ENCODE results near the gene HNRNPR. TPM values are rescaled to one million over a fixed set of nuclear protein-coding genes. Genes with fewer than 3 reads are reported as not detected.
A peak's percentile ranks its signal among the peaks of the same experiment; 100 is the strongest.
"Not testable (repeated sequence)": the region's sequence is repeated elsewhere in the genome, so short reads cannot be mapped to it uniquely, and the experiment has no call there.

The HNRNPR gene
- total RNA-seq, 1 experiment from 2014 or later = 300 TPM

DNA sequence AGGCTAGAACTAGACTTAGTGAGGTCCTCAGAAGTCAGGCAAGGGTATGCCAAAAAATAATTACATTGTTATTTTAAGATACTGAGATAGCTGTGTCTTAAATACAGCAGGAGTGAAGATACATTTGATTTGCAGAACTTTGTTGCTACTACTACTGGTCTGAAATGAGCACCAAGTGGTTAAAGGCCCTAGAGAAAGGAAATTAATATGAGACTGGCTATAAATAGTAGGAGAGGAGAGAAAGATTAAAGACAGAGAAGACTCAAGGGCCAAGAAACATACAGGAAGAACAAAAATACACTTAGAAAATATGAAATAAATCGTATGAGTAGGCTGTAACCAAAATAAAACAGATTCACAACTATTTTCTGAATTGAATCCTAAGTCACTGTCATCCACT lies 21.3 kb downstream of the HNRNPR start:
- peaks cover 88% of the 10 kb centered on the region for H3K36me3 ChIP-seq (ENCODE audit: insufficient read depth, low read length, poor library complexity, severe bottlenecking)
- no peak for DNase-seq (ENCODE audit: low spot score)
- no peak overlapping the region for H3K4me3 ChIP-seq (ENCODE audit: low read depth, low read length, poor library complexity, severe bottlenecking)
- ChIA-PET POLR2A (ENCODE audit: low non-redundant PET) (no interaction called here), CTCF (no interaction called here)
- intact Hi-C loops (cut with micrococcal nuclease; ENCODE audit: unreplicated experiment) = no loop called here
- no peaks in the 10 kb centered on the region for H3K9me3 ChIP-seq (ENCODE audit: low read depth, low read length, poor library complexity, severe bottlenecking)
- H3K27ac ChIP-seq (ENCODE audit: low read depth, low read length, poor library complexity, severe bottlenecking) = no peak overlapping the region
- TF ChIP-seq EZH2 (IDR thresholded peaks at IDR 0.05; ENCODE audit: borderline replicate concordance, low read depth, low read length, poor library complexity, severe bottlenecking) (no peak), CTCF (conservative IDR thresholded peaks at IDR 0.05; ENCODE audit: low read depth, low read length) (no peak)
- no peaks in the 10 kb centered on the region for H3K27me3 ChIP-seq (replicated peaks; ENCODE audit: insufficient read depth, low read depth, low read length, poor library complexity)
- BruUV-seq (replicated peaks) = no TSS peak
- H3K4me1 ChIP-seq (ENCODE audit: insufficient read depth, low read length, poor library complexity, severe bottlenecking) = no peaks in the 10 kb centered on the region

- H3K9me3 ChIP-seq (ENCODE audit: low read depth, low read length, poor library complexity, severe bottlenecking); H3K27me3 ChIP-seq (replicated peaks; ENCODE audit: insufficient read depth, low read depth, low read length, poor library complexity); CTCF ChIA-PET; POLR2A ChIA-PET (ENCODE audit: low non-redundant PET); H3K4me1 ChIP-seq (ENCODE audit: insufficient read depth, low read length, poor library complexity, severe bottlenecking); H3K4me3 ChIP-seq (ENCODE audit: low read depth, low read length, poor library complexity, severe bottlenecking); DNase-seq (ENCODE audit: low spot score); H3K27ac ChIP-seq (ENCODE audit: low read depth, low read length, poor library complexity, severe bottlenecking): not testable (repeated sequence)
- TSS peak; percentile 77 for BruUV-seq (replicated peaks)
- intact Hi-C loops (cut with micrococcal nuclease; ENCODE audit: unreplicated experiment) = loop anchor here (10.0 kb wide), 1 partner anchor 95 kb away; no protein-coding TSS in a partner anchor
- H3K36me3 ChIP-seq (ENCODE audit: insufficient read depth, low read length, poor library complexity, severe bottlenecking) = peaks cover 93% of the 10 kb centered on the region
Observed at GRCh38 chr1:23310280-23310679, 33.8 kb downstream of the HNRNPR start.

DNA sequence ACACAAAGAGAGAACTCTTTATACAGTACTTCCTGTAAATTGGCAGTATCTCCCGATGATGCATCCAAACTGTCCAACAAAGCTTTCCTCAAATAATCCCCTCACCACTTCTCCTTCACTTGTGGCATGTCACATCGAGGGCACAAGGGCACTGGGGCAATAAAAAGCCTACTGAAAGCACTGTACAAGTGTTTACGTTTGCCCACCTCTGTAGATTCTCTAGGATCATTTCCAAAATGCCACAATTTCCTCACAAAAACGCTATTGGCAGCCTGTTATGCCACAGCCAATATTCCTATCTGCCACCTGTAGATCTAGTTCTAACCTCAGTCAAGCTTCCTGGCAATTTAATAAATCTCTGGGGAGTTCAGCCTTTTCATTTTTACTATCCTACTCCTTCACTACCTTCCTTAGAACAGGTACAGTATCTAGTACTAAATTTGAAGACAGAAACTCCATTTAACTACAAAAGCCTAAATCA lies 39.9 kb downstream of the HNRNPR start:
- TF ChIP-seq CTCF (conservative IDR thresholded peaks at IDR 0.05; ENCODE audit: low read depth, low read length) (no peak), EZH2 (IDR thresholded peaks at IDR 0.05; ENCODE audit: borderline replicate concordance, low read depth, low read length, poor library complexity, severe bottlenecking) (no peak)
- H3K36me3 ChIP-seq (ENCODE audit: insufficient read depth, low read length, poor library complexity, severe bottlenecking) = peaks cover 94% of the 10 kb centered on the region
- intact Hi-C loops (cut with micrococcal nuclease; ENCODE audit: unreplicated experiment) = no loop called here
- DNase-seq (ENCODE audit: low spot score) = no peak
- H3K4me1 ChIP-seq (ENCODE audit: insufficient read depth, low read length, poor library complexity, severe bottlenecking) = peaks cover 4% of the 10 kb centered on the region
- ChIA-PET POLR2A (ENCODE audit: low non-redundant PET) (interaction anchor here (0.6 kb wide), 1 partner anchor 40 kb away, joined by 3 read pairs; the partner anchor contains the start of gene HNRNPR), CTCF (no interaction called here)
- BruUV-seq (replicated peaks) = no TSS peak
- no peak overlapping the region for H3K4me3 ChIP-seq (ENCODE audit: low read depth, low read length, poor library complexity, severe bottlenecking)
- no peak overlapping the region for H3K27ac ChIP-seq (ENCODE audit: low read depth, low read length, poor library complexity, severe bottlenecking)
- H3K9me3 ChIP-seq (ENCODE audit: low read depth, low read length, poor library complexity, severe bottlenecking) = no peaks in the 10 kb centered on the region
- H3K27me3 ChIP-seq (replicated peaks; ENCODE audit: insufficient read depth, low read depth, low read length, poor library complexity) = no peaks in the 10 kb centered on the region

DNA sequence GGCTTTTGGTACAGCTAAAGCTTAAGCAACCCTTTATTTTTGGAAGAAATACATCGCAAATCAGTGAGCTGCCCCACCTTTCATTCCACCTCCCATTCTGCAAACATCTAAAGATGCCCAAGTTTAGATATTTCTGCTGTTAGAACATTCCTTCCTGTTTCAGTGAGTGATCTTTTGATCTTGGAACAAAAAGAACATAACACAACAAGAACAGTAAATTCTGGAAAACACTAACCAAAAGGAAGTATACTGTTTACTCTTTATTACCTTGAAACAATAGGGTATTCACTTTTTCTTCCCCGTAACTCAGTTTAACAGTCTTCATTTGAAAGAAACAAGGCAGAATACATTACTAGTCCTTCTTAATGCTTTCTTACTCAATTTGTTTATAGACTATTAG lies 40.6 kb downstream of the HNRNPR start:
- H3K27ac ChIP-seq (ENCODE audit: low read depth, low read length, poor library complexity, severe bottlenecking) = no peak overlapping the region
- CTCF ChIA-PET = no interaction called here
- BruUV-seq (replicated peaks) = no TSS peak
- intact Hi-C loops (cut with micrococcal nuclease; ENCODE audit: unreplicated experiment) = no loop called here
- H3K9me3 ChIP-seq (ENCODE audit: low read depth, low read length, poor library complexity, severe bottlenecking) = no peaks in the 10 kb centered on the region
- DNase-seq (ENCODE audit: low spot score) = no peak
- POLR2A ChIA-PET (ENCODE audit: low non-redundant PET) = no interaction called here
- H3K4me3 ChIP-seq (ENCODE audit: low read depth, low read length, poor library complexity, severe bottlenecking) = no peak overlapping the region
- H3K36me3 ChIP-seq (ENCODE audit: insufficient read depth, low read length, poor library complexity, severe bottlenecking) = peaks cover 91% of the 10 kb centered on the region
- H3K27me3 ChIP-seq (replicated peaks; ENCODE audit: insufficient read depth, low read depth, low read length, poor library complexity) = no peaks in the 10 kb centered on the region
- TF ChIP-seq EZH2 (IDR thresholded peaks at IDR 0.05; ENCODE audit: borderline replicate concordance, low read depth, low read length, poor library complexity, severe bottlenecking) (no peak), CTCF (conservative IDR thresholded peaks at IDR 0.05; ENCODE audit: low read depth, low read length) (no peak)
- H3K4me1 ChIP-seq (ENCODE audit: insufficient read depth, low read length, poor library complexity, severe bottlenecking) = peaks cover 4% of the 10 kb centered on the region
